GM18858 (cell line): Measurements from ENCODE around the gene ATF5.

Experiments used
- ATAC-seq: cut with Tn5 transposase; IDR thresholded peaks from one replicate; pipeline ENCODE4 v1.9.1; 2021; ENCODE audit not compliant: unreplicated experiment

The ATF5 gene

GRCh38 chr19:49894011-49894664 lies 34.9 kb upstream of the ATF5 start:
- no peak for ATAC-seq

GRCh38 chr19:49894879-49895565 lies 34.0 kb upstream of the ATF5 start:
- ATAC-seq = no peak

- ATAC-seq = no peak
These were observed 33.3 kb upstream of the ATF5 start for GRCh38 chr19:49895566-49896297.

GRCh38 chr19:49896863-49897621 lies 32.0 kb upstream of the ATF5 start, which contains the start of gene IL4I1:
TSS of gene IL4I1 (minus strand) at chr19:49896887. CDS start at chr19:49896160, 727 bp downstream.
- peak; percentile 36 for ATAC-seq

- ATAC-seq = no peak
These were observed 24.9 kb upstream of the ATF5 start for GRCh38 chr19:49904136-49904535.

GRCh38 chr19:49906879-49907564 lies 22.0 kb upstream of the ATF5 start:
- ATAC-seq = no peak

- no peak for ATAC-seq
These were observed 21.1 kb upstream of the ATF5 start for GRCh38 chr19:49907745-49908446.

GRCh38 chr19:49908480-49909420 lies 20.3 kb upstream of the ATF5 start:
- ATAC-seq = no peak

GRCh38 chr19:49910179-49910578 lies 18.8 kb upstream of the ATF5 start:
- ATAC-seq = no peak

GRCh38 chr19:49911381-49912145 lies 17.4 kb upstream of the ATF5 start:
- ATAC-seq = no peak

GRCh38 chr19:49912965-49913685 lies 15.9 kb upstream of the ATF5 start:
- no peak for ATAC-seq

- ATAC-seq = no peak
These were observed 15.3 kb upstream of the ATF5 start for GRCh38 chr19:49913720-49914119.

- no peak for ATAC-seq
These were observed 13.7 kb upstream of the ATF5 start for GRCh38 chr19:49915271-49915670.

GRCh38 chr19:49916839-49917733 lies 11.9 kb upstream of the ATF5 start:
- ATAC-seq = no peak

- no peak for ATAC-seq
These were observed 10.9 kb upstream of the ATF5 start for GRCh38 chr19:49918089-49918488.

GRCh38 chr19:49920624-49921363 lies 8.2 kb upstream of the ATF5 start:
- ATAC-seq = no peak
